ENCODE data around the gene BICDL2.

Gene BICDL2

GRCh38 chr16:3004319-3004718, 32.4 kb downstream of the BICDL2 start:
- FAIRE-seq (no peak), DNase-seq (ENCODE audit: insufficient read length, low spot score) (no peak)
- TF ChIP-seq POLR2A (IDR thresholded peaks at IDR 0.05; ENCODE audit: low read depth, low read length) (no peak), PAX5 (IDR thresholded peaks at IDR 0.05; ENCODE audit: insufficient read depth, low read length, severe bottlenecking) (no peak), TAF1 (IDR thresholded peaks at IDR 0.05; ENCODE audit: low read depth, low read length) (no peak), POU2F2 (IDR thresholded peaks at IDR 0.05; ENCODE audit: low read depth, low read length) (no peak), SPI1 (IDR thresholded peaks at IDR 0.05; ENCODE audit: low read depth, low read length) (no peak)

- peak; percentile 99 for FAIRE-seq
- peak; percentile 99 for DNase-seq (ENCODE audit: insufficient read length, low spot score)
- TF ChIP-seq POLR2AphosphoS5 (IDR thresholded peaks at IDR 0.05; ENCODE audit: low read depth, low read length) (no peak), TAF1 (IDR thresholded peaks at IDR 0.05; ENCODE audit: low read depth, low read length) (no peak), SPI1 (IDR thresholded peaks at IDR 0.05; ENCODE audit: low read depth, low read length) (no peak), POU2F2 (IDR thresholded peaks at IDR 0.05; ENCODE audit: low read depth, low read length) (no peak), POLR2A (IDR thresholded peaks at IDR 0.05; ENCODE audit: low read depth, low read length) (no peak), PAX5 (IDR thresholded peaks at IDR 0.05; ENCODE audit: insufficient read depth, low read length, severe bottlenecking) (peak; percentile 24)
Measured at GRCh38 chr16:3003582-3004270, 33.0 kb downstream of the BICDL2 start.

DNA sequence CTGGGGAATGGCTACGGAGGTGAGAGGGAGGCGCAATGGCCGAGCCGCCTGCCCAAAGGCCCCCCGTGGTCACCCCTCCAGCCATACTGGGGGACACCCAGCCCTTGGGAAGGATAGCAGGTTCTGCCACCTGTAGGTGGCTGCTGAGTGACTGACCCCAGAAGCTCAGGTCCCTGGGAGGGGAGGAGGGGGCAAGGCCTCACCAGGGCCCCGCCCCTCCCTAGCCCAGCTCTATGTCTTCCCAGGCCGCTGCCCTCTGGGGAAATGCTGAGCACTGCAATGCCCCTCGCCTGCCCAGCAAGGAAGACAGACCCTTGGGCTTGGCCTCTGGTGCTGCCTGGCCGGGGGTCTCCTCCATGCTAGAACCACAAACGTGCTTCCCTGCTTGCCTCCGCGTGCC, 35.4 kb downstream of the BICDL2 start:
- TF ChIP-seq TAF1 (IDR thresholded peaks at IDR 0.05; ENCODE audit: low read depth, low read length) = no peak
- TF ChIP-seq SPI1 (IDR thresholded peaks at IDR 0.05; ENCODE audit: low read depth, low read length) = no peak
- no peak for TF ChIP-seq POU2F2 (IDR thresholded peaks at IDR 0.05; ENCODE audit: low read depth, low read length)
- TF ChIP-seq PAX5 (IDR thresholded peaks at IDR 0.05; ENCODE audit: insufficient read depth, low read length, severe bottlenecking) = no peak
- TF ChIP-seq POLR2A (IDR thresholded peaks at IDR 0.05; ENCODE audit: low read depth, low read length) = no peak
- TF ChIP-seq POLR2AphosphoS5 (IDR thresholded peaks at IDR 0.05; ENCODE audit: low read depth, low read length) = no peak
- no peak for FAIRE-seq
- no peak for DNase-seq (ENCODE audit: insufficient read length, low spot score)

GRCh38 chr16:3000540-3000939, 36.2 kb downstream of the BICDL2 start:
- DNase-seq (ENCODE audit: insufficient read length, low spot score) (no peak), FAIRE-seq (no peak)
- TF ChIP-seq SPI1 (IDR thresholded peaks at IDR 0.05; ENCODE audit: low read depth, low read length) (no peak), POU2F2 (IDR thresholded peaks at IDR 0.05; ENCODE audit: low read depth, low read length) (no peak), PAX5 (IDR thresholded peaks at IDR 0.05; ENCODE audit: insufficient read depth, low read length, severe bottlenecking) (no peak), TAF1 (IDR thresholded peaks at IDR 0.05; ENCODE audit: low read depth, low read length) (no peak), POLR2AphosphoS5 (IDR thresholded peaks at IDR 0.05; ENCODE audit: low read depth, low read length) (no peak), POLR2A (IDR thresholded peaks at IDR 0.05; ENCODE audit: low read depth, low read length) (no peak)

GRCh38 chr16:2999929-3000328, 36.8 kb downstream of the BICDL2 start:
- TF ChIP-seq SPI1 (IDR thresholded peaks at IDR 0.05; ENCODE audit: low read depth, low read length) (no peak), TAF1 (IDR thresholded peaks at IDR 0.05; ENCODE audit: low read depth, low read length) (no peak), PAX5 (IDR thresholded peaks at IDR 0.05; ENCODE audit: insufficient read depth, low read length, severe bottlenecking) (no peak), POLR2A (IDR thresholded peaks at IDR 0.05; ENCODE audit: low read depth, low read length) (no peak), POLR2AphosphoS5 (IDR thresholded peaks at IDR 0.05; ENCODE audit: low read depth, low read length) (no peak), POU2F2 (IDR thresholded peaks at IDR 0.05; ENCODE audit: low read depth, low read length) (no peak)
- no peak for DNase-seq (ENCODE audit: insufficient read length, low spot score)
- no peak for FAIRE-seq

DNA sequence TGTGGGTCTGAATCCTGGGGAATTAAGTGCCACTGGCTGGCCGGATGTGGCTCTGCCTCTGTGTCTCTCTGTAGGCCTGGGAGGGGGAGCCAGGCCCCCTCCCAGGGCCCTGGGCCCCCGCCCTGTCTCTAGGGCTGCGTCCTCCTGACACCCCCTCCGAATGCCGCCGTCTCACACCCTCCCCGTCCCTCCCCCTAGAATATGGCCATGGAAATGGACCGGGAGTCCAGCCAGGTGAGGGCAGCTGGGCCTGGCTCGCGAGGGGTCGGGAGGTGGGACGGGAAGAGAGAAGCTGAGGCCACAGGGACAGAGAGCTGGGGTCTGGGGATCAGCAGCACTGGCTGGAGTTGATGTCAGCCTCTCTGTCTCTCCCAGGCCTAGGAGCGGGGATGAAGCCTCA, 40.4 kb downstream of the BICDL2 start:
- TF ChIP-seq TAF1 (IDR thresholded peaks at IDR 0.05; ENCODE audit: low read depth, low read length) (no peak), POU2F2 (IDR thresholded peaks at IDR 0.05; ENCODE audit: low read depth, low read length) (no peak), POLR2AphosphoS5 (IDR thresholded peaks at IDR 0.05; ENCODE audit: low read depth, low read length) (no peak), SPI1 (IDR thresholded peaks at IDR 0.05; ENCODE audit: low read depth, low read length) (no peak), PAX5 (IDR thresholded peaks at IDR 0.05; ENCODE audit: insufficient read depth, low read length, severe bottlenecking) (no peak), POLR2A (IDR thresholded peaks at IDR 0.05; ENCODE audit: low read depth, low read length) (no peak)
- no peak for DNase-seq (ENCODE audit: insufficient read length, low spot score)
- FAIRE-seq = no peak

GRCh38 chr16:2992383-2993081, 44.2 kb downstream of the BICDL2 start:
- DNase-seq (ENCODE audit: insufficient read length, low spot score) (no peak), FAIRE-seq (no peak)
- TF ChIP-seq TAF1 (IDR thresholded peaks at IDR 0.05; ENCODE audit: low read depth, low read length) = no peak
- TF ChIP-seq POLR2A (IDR thresholded peaks at IDR 0.05; ENCODE audit: low read depth, low read length) = no peak
- TF ChIP-seq SPI1 (IDR thresholded peaks at IDR 0.05; ENCODE audit: low read depth, low read length) = no peak
- TF ChIP-seq POLR2AphosphoS5 (IDR thresholded peaks at IDR 0.05; ENCODE audit: low read depth, low read length) = no peak

- DNase-seq (ENCODE audit: insufficient read length, low spot score) = no peak
- FAIRE-seq = no peak
- TF ChIP-seq PAX5 (IDR thresholded peaks at IDR 0.05; ENCODE audit: insufficient read depth, low read length, severe bottlenecking) = no peak
- no peak for TF ChIP-seq POLR2AphosphoS5 (IDR thresholded peaks at IDR 0.05; ENCODE audit: low read depth, low read length)
- TF ChIP-seq SPI1 (IDR thresholded peaks at IDR 0.05; ENCODE audit: low read depth, low read length) = no peak
- TF ChIP-seq TAF1 (IDR thresholded peaks at IDR 0.05; ENCODE audit: low read depth, low read length) = no peak
- TF ChIP-seq POLR2A (IDR thresholded peaks at IDR 0.05; ENCODE audit: low read depth, low read length) = no peak
- TF ChIP-seq POU2F2 (IDR thresholded peaks at IDR 0.05; ENCODE audit: low read depth, low read length) = no peak
Measured at GRCh38 chr16:2991566-2992261, 45.0 kb downstream of the BICDL2 start.

GRCh38 chr16:2990891-2991290, 45.9 kb downstream of the BICDL2 start:
- FAIRE-seq (no peak), DNase-seq (ENCODE audit: insufficient read length, low spot score) (no peak)
- no peak for TF ChIP-seq TAF1 (IDR thresholded peaks at IDR 0.05; ENCODE audit: low read depth, low read length)
- TF ChIP-seq POLR2A (IDR thresholded peaks at IDR 0.05; ENCODE audit: low read depth, low read length) = no peak
- no peak for TF ChIP-seq POU2F2 (IDR thresholded peaks at IDR 0.05; ENCODE audit: low read depth, low read length)
- TF ChIP-seq POLR2AphosphoS5 (IDR thresholded peaks at IDR 0.05; ENCODE audit: low read depth, low read length) = no peak
- TF ChIP-seq PAX5 (IDR thresholded peaks at IDR 0.05; ENCODE audit: insufficient read depth, low read length, severe bottlenecking) = no peak
- TF ChIP-seq SPI1 (IDR thresholded peaks at IDR 0.05; ENCODE audit: low read depth, low read length) = no peak
